Testis (tissue), 2 donors: ENCODE results near the gene DPF3.

Experiments used
- CTCF ChIP-seq, 3 experiments: fragments of 450-650 bp in 2 of 3; fragments of 200-600 bp in 1 of 3; sonication (generic) in 1 of 3; IDR thresholded peaks; one replicate each; pipeline ENCODE4 v1.5.1; 2016 to 2019; ENCODE audit warnings: antibody characterized with exemption in 3 of 3, mild to moderate bottlenecking in 2 of 3, moderate library complexity in 1 of 3
- POLR2A ChIP-seq: fragments of 450-650 bp; IDR thresholded peaks from one replicate; pipeline ENCODE4 v1.6.1; 2017; ENCODE audit warnings: antibody characterized with exemption, mild to moderate bottlenecking, moderate library complexity

DNA sequence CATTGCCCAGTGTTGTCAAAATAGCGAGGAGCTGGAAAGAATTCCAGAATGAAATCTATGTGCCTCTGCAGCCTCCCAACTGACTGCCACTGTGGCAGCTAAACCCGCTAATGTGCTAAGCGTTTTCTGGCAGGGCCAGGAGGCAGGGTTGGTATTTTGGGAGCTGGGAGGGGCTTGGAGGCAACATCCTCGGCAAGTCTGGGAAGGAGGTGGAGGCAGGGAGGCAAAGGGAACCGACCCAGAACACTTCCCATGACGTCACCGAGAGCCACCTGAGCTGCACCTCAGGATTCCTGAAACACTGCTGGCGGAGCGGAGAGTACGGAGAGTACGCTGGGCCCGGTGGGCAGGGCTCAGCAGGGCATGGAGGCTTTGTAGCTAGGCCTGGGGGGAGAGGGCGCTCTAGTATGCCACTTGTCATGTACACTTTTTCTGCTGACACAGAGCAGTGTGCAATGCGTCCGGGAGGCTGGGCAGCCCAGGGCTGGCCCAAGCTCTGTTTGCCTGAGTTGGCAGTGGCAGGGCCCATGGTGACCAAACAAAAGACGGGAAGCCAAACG is 81.5 kb downstream of the DPF3 start:
- no peak for TF ChIP-seq CTCF (IDR thresholded peaks at IDR 0.05)
- TF ChIP-seq POLR2A: no peak
